Measurements from ENCODE around the gene ECT2L. TPM values are rescaled to one million over a fixed set of nuclear protein-coding genes. Genes with fewer than 3 reads are reported as not detected.

ECT2L gene
- total and polyA plus RNA-seq, 4 donors: 2.1 to 15.3 (median 8.7) TPM

- DNase-seq (peak; percentile 53 to 57 (median 56)), ATAC-seq (ENCODE audit: insufficient read depth, low FRiP score) (no peak)
- Histone ChIP-seq H3K36me3 (ENCODE audit: control insufficient read depth in 4 of 4, insufficient read depth in 4 of 4, low read length in 4 of 4) (no peaks in the 10 kb centered on the region), H3K27ac (ENCODE audit: low read depth in 1 of 2, low read length in 1 of 2) (no peak overlapping the region), H3K4me3 (no peak overlapping the region), H3K9me3 (ENCODE audit: control insufficient read depth in 4 of 4, insufficient read depth in 3 of 4, low read length in 3 of 4) (no peaks in the 10 kb centered on the region), H3K9ac (ENCODE audit: insufficient read depth in 1 of 2, low read length in 2 of 2) (no peak overlapping the region), H3K27me3 (ENCODE audit: control insufficient read depth in 3 of 3, insufficient read depth in 3 of 3, low read length in 2 of 3) (no peaks in the 10 kb centered on the region), H3K4me1 (ENCODE audit: control insufficient read depth in 5 of 5, insufficient read depth in 5 of 5, low read length in 5 of 5) (peaks cover 0 to 31% (median 3%) of the 10 kb centered on the region in 5 donors)
- TF ChIP-seq, protein P1, sequence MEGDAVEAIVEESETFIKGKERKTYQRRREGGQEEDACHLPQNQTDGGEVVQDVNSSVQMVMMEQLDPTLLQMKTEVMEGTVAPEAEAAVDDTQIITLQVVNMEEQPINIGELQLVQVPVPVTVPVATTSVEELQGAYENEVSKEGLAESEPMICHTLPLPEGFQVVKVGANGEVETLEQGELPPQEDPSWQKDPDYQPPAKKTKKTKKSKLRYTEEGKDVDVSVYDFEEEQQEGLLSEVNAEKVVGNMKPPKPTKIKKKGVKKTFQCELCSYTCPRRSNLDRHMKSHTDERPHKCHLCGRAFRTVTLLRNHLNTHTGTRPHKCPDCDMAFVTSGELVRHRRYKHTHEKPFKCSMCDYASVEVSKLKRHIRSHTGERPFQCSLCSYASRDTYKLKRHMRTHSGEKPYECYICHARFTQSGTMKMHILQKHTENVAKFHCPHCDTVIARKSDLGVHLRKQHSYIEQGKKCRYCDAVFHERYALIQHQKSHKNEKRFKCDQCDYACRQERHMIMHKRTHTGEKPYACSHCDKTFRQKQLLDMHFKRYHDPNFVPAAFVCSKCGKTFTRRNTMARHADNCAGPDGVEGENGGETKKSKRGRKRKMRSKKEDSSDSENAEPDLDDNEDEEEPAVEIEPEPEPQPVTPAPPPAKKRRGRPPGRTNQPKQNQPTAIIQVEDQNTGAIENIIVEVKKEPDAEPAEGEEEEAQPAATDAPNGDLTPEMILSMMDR (IDR thresholded peaks at IDR 0.05; ENCODE audit: control extremely low read depth, extremely low read depth): no peak
- 86% methylated on average over 9 of the region's 9 CpGs for WGBS, 2 donors
Observed at GRCh38 chr6:138805016-138805765, 9.3 kb downstream of the ECT2L start.

- Histone ChIP-seq H3K9me3 (ENCODE audit: control insufficient read depth in 4 of 4, insufficient read depth in 3 of 4, low read length in 3 of 4) (peaks cover 0 to 2% (median 0%) of the 10 kb centered on the region in 4 donors), H3K9ac (ENCODE audit: insufficient read depth in 1 of 2, low read length in 2 of 2) (no peak overlapping the region), H3K36me3 (ENCODE audit: control insufficient read depth in 4 of 4, insufficient read depth in 4 of 4, low read length in 4 of 4) (no peaks in the 10 kb centered on the region), H3K4me3 (no peak overlapping the region), H3K27me3 (ENCODE audit: control insufficient read depth in 3 of 3, insufficient read depth in 3 of 3, low read length in 2 of 3) (no peaks in the 10 kb centered on the region), H3K27ac (ENCODE audit: low read depth in 1 of 2, low read length in 1 of 2) (no peak overlapping the region), H3K4me1 (ENCODE audit: control insufficient read depth in 5 of 5, insufficient read depth in 5 of 5, low read length in 5 of 5) (peaks cover 0 to 27% (median 3%) of the 10 kb centered on the region in 5 donors)
- ATAC-seq (ENCODE audit: insufficient read depth, low FRiP score) (no peak), DNase-seq (no peak)
- TF ChIP-seq, protein P1 (IDR thresholded peaks at IDR 0.05; ENCODE audit: control extremely low read depth, extremely low read depth): no peak
- 91 to 100% methylated on average over 1 of the region's 1 CpG for WGBS, 2 donors
Observed at GRCh38 chr6:138806889-138807288, 11.0 kb downstream of the ECT2L start.

DNA sequence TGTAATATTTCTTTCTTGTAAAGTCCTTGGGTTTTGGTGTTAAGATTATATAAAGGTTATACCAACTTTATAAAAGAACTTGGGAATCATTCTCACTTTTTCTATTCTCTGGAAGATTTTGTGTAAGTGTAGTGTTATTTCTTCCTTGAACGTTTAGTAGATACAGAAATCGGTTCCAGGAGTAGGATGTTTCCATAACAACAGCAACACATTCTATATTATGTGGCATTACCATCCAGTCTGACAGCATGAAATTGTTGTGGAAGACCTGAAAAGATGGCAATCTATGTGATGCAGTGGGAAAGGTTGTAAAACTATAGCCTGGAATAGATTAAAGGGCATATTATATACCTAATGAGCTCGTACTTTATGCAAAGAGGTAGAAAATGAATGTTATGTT lies 13.8 kb downstream of the ECT2L start:
- Histone ChIP-seq H3K36me3 (ENCODE audit: control insufficient read depth in 4 of 4, insufficient read depth in 4 of 4, low read length in 4 of 4) (no peaks in the 10 kb centered on the region), H3K4me3 (no peak overlapping the region), H3K9ac (ENCODE audit: insufficient read depth in 1 of 2, low read length in 2 of 2) (no peak overlapping the region), H3K9me3 (ENCODE audit: control insufficient read depth in 4 of 4, insufficient read depth in 3 of 4, low read length in 3 of 4) (peaks cover 0 to 2% (median 0%) of the 10 kb centered on the region in 4 donors), H3K4me1 (ENCODE audit: control insufficient read depth in 5 of 5, insufficient read depth in 5 of 5, low read length in 5 of 5) (peaks cover 0 to 9% (median 0%) of the 10 kb centered on the region in 5 donors), H3K27ac (ENCODE audit: low read depth in 1 of 2, low read length in 1 of 2) (no peak overlapping the region), H3K27me3 (ENCODE audit: control insufficient read depth in 3 of 3, insufficient read depth in 3 of 3, low read length in 2 of 3) (no peaks in the 10 kb centered on the region)
- 88 to 90% methylated on average over 3 of the region's 3 CpGs for WGBS, 2 donors
- TF ChIP-seq, protein P1 (IDR thresholded peaks at IDR 0.05; ENCODE audit: control extremely low read depth, extremely low read depth): no peak
- DNase-seq (no peak), ATAC-seq (ENCODE audit: insufficient read depth, low FRiP score) (no peak)
